ENCODE measurements around the gene NELL1. TPM values are rescaled to one million over a fixed set of nuclear protein-coding genes. Genes with fewer than 3 reads are reported as not detected.

NELL1 gene
- total and polyA plus RNA-seq, 2 donors (not counting 1 experiment from before 2014, with no cell fraction given) = not detected

DNA sequence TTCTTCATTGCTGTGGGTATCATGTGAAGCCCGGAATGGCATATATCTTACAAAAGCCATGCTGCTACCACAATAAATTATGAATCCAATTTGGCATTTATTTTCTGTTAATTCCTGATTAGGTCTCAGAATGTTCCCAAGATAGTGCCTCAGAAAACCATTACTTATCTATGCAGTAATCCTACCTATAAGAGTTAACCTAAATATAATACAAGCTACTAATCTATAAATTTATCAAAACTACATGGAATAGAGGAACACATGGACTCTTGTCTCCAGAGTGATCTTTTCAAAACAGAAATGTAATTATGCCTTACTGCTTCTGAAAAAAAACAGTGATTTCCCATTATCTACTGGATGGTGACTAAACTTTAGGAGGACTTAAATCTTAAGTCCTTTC is 835.7 kb downstream of the NELL1 start:
- no peak for DNase-seq (ENCODE audit: low read depth in 2 of 2)
- TF ChIP-seq, protein P1, sequence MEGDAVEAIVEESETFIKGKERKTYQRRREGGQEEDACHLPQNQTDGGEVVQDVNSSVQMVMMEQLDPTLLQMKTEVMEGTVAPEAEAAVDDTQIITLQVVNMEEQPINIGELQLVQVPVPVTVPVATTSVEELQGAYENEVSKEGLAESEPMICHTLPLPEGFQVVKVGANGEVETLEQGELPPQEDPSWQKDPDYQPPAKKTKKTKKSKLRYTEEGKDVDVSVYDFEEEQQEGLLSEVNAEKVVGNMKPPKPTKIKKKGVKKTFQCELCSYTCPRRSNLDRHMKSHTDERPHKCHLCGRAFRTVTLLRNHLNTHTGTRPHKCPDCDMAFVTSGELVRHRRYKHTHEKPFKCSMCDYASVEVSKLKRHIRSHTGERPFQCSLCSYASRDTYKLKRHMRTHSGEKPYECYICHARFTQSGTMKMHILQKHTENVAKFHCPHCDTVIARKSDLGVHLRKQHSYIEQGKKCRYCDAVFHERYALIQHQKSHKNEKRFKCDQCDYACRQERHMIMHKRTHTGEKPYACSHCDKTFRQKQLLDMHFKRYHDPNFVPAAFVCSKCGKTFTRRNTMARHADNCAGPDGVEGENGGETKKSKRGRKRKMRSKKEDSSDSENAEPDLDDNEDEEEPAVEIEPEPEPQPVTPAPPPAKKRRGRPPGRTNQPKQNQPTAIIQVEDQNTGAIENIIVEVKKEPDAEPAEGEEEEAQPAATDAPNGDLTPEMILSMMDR (conservative IDR thresholded peaks at IDR 0.05 in 1 of 2, IDR thresholded peaks at IDR 0.05 in 1 of 2; ENCODE audit: low read depth in 1 of 2, low read length in 2 of 2) = no peak
- TF ChIP-seq EZH2 (IDR thresholded peaks at IDR 0.05; ENCODE audit: low read length, missing control alignments) = no peak
- Histone ChIP-seq H4K20me1 (ENCODE audit: control insufficient read depth, extremely low read depth, insufficient read depth, low read length) (no peaks in the 10 kb centered on the region), H3K4me2 (ENCODE audit: extremely low read depth, insufficient read depth, low read length) (no peak overlapping the region), H3K4me1 (ENCODE audit: control insufficient read depth, extremely low read depth, insufficient read depth, low read length) (no peaks in the 10 kb centered on the region), H2AFZ (ENCODE audit: low read length) (no peak overlapping the region), H3K9ac (ENCODE audit: insufficient read depth, low read length) (no peak overlapping the region), H3K36me3 (ENCODE audit: control insufficient read depth, insufficient read depth, low read length) (no peaks in the 10 kb centered on the region), H3K9me3 (ENCODE audit: control insufficient read depth, insufficient read depth, low read depth, low read length) (no peaks in the 10 kb centered on the region), H3K79me2 (ENCODE audit: control insufficient read depth, insufficient read depth, low read length) (no peaks in the 10 kb centered on the region), H3K4me3 (replicated peaks in 1 of 4; ENCODE audit: control extremely low read depth in 1 of 4, insufficient read depth in 1 of 4, low read depth in 3 of 4, low read length in 4 of 4) (no peak overlapping the region), H3K27me3 (ENCODE audit: control insufficient read depth, insufficient read depth, low read length) (no peaks in the 10 kb centered on the region), H3K27ac (ENCODE audit: insufficient read depth, low read length) (no peak overlapping the region)

DNA sequence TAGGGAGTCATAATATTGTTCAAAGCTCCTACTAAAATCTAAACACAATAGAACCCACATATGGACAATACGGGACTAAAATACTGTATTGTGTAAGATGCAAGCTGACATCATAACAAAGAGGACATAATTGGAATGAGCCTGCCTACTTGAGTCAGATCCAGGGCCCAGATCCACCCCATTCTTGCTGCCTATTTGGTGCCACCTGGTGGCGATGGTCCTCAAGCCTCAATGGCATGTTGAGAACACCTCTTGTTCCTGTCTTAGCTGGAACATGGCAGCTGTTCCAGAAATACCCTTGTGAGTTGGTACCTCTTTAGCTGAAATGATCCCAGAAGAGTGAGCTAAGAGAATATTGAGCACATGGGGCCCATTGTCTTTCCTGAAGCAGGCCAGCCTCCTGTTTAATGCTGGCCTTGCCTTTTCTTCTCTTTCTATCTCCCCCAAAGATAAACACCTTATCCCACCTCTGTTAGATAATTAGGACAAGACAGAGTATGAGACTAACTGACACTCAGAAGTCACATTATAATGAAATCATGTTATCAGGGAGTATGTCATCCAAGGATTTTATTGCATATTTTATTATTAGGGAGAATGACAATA is 842.6 kb downstream of the NELL1 start:
- Histone ChIP-seq H2AFZ (ENCODE audit: low read length) (no peak overlapping the region), H3K4me3 (replicated peaks in 1 of 4; ENCODE audit: control extremely low read depth in 1 of 4, insufficient read depth in 1 of 4, low read depth in 3 of 4, low read length in 4 of 4) (no peak overlapping the region), H3K36me3 (ENCODE audit: control insufficient read depth, insufficient read depth, low read length) (no peaks in the 10 kb centered on the region), H3K4me1 (ENCODE audit: control insufficient read depth, extremely low read depth, insufficient read depth, low read length) (no peaks in the 10 kb centered on the region), H3K4me2 (ENCODE audit: extremely low read depth, insufficient read depth, low read length) (no peak overlapping the region), H3K27ac (ENCODE audit: insufficient read depth, low read length) (no peak overlapping the region), H3K27me3 (ENCODE audit: control insufficient read depth, insufficient read depth, low read length) (no peaks in the 10 kb centered on the region), H3K79me2 (ENCODE audit: control insufficient read depth, insufficient read depth, low read length) (no peaks in the 10 kb centered on the region), H3K9ac (ENCODE audit: insufficient read depth, low read length) (no peak overlapping the region), H4K20me1 (ENCODE audit: control insufficient read depth, extremely low read depth, insufficient read depth, low read length) (no peaks in the 10 kb centered on the region), H3K9me3 (ENCODE audit: control insufficient read depth, insufficient read depth, low read depth, low read length) (no peaks in the 10 kb centered on the region)
- DNase-seq (ENCODE audit: low read depth in 2 of 2) = peak in 1 of 2 donors; percentile 27
- TF ChIP-seq, protein P1 (conservative IDR thresholded peaks at IDR 0.05 in 1 of 2, IDR thresholded peaks at IDR 0.05 in 1 of 2; ENCODE audit: low read depth in 1 of 2, low read length in 2 of 2) = peak in 1 of 2 donors; percentile 17
- no peak for TF ChIP-seq EZH2 (IDR thresholded peaks at IDR 0.05; ENCODE audit: low read length, missing control alignments)

- no peak for TF ChIP-seq EZH2 (IDR thresholded peaks at IDR 0.05; ENCODE audit: low read length, missing control alignments)
- TF ChIP-seq, protein P1 (conservative IDR thresholded peaks at IDR 0.05 in 1 of 2, IDR thresholded peaks at IDR 0.05 in 1 of 2; ENCODE audit: low read depth in 1 of 2, low read length in 2 of 2) = no peak
- DNase-seq (ENCODE audit: low read depth in 2 of 2) = no peak
Measured at GRCh38 chr11:21514316-21514715, 844.9 kb downstream of the NELL1 start.

More at GRCh38 chr11:21514316-21514715, 844.9 kb downstream of the NELL1 start:
- Histone ChIP-seq H3K27me3 (ENCODE audit: control insufficient read depth, insufficient read depth, low read length) (no peaks in the 10 kb centered on the region), H3K9ac (ENCODE audit: insufficient read depth, low read length) (no peak overlapping the region), H3K79me2 (ENCODE audit: control insufficient read depth, insufficient read depth, low read length) (no peaks in the 10 kb centered on the region), H3K4me2 (ENCODE audit: extremely low read depth, insufficient read depth, low read length) (no peak overlapping the region), H3K4me1 (ENCODE audit: control insufficient read depth, extremely low read depth, insufficient read depth, low read length) (no peaks in the 10 kb centered on the region), H2AFZ (ENCODE audit: low read length) (no peak overlapping the region), H3K27ac (ENCODE audit: insufficient read depth, low read length) (no peak overlapping the region), H3K9me3 (ENCODE audit: control insufficient read depth, insufficient read depth, low read depth, low read length) (no peaks in the 10 kb centered on the region), H4K20me1 (ENCODE audit: control insufficient read depth, extremely low read depth, insufficient read depth, low read length) (no peaks in the 10 kb centered on the region), H3K36me3 (ENCODE audit: control insufficient read depth, insufficient read depth, low read length) (no peaks in the 10 kb centered on the region), H3K4me3 (replicated peaks in 1 of 4; ENCODE audit: control extremely low read depth in 1 of 4, insufficient read depth in 1 of 4, low read depth in 3 of 4, low read length in 4 of 4) (no peak overlapping the region)
